Glomerular visceral epithelial cell (primary cell): ENCODE data around the gene GTF2A2.
"Not testable (repeated sequence)": the region's sequence is repeated elsewhere in the genome, so short reads cannot be mapped to it uniquely, and the experiment has no call there.

Experiments
- DNase-seq: peaks from one replicate; pipeline ENCODE4 v3.0.0-alpha.2; 2016; ENCODE audit errors: extremely low spot score

Gene GTF2A2

GRCh38 chr15:59656897-59657634 is at the start of gene GTF2A2:
TSS of gene GTF2A2 (minus strand) at chr15:59657515. CDS start at chr15:59652277, 5,238 bp downstream.
- DNase-seq: peak; percentile 95

DNA sequence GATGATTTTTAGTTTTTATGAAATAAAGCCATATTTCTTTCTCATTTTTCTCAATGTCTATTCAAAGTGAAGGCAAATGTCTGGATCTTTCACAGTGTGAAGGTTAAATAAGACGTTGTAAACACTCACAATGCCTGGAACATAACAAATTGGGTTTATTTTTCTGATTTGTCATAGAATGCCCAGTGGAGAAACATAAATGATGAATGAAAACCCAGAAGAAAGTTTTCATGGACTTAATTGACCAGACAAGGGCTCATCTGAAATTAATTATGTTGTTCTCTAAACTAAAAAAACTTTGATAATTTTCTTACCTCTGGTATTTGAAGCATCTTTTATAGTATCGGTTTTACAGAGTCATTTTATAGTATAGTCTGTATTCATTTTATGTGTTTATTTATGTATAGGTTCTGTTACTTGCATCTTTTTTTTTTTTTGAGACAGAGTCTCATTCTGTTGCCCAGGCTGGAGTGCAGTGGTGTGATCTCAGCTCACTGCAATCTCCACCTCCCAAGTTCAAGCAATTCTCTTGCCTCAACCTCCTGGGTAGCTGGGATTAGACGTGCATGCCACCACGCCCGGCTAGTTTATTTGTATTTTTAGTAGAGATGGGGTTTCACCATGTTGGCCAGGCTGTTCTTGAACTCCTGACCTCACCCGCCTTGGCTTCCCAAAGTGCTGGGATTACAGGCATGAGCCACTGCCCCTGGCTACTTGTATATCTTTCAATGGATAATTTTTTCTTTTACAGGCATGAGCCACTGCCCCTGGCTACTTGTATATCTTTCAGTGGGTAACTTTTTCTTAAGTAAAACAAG is 46.9 kb upstream of the GTF2A2 start:
- no peak for DNase-seq

- DNase-seq: no peak
Observed at GRCh38 chr15:59702351-59702750, 45.0 kb upstream of the GTF2A2 start.

DNA sequence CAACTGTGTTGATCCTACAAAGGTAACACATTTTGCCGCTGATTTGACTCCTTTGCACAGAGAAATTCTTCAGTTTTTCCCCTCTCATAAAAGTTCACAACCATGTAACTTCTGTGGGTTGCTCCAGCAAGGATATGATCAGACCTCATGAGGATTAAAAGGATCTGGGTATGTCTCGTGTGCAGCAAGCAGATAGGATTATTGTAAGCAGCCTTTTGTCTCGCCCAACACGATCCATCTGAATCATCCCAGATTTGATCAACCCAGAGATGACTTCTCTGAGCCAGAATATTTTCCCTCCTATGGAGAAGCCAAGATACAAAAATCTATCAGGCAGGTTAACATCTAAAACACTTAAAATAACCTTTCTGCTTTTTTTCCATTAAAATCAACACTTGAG is 44.6 kb upstream of the GTF2A2 start:
- no peak for DNase-seq

- DNase-seq: no peak
Observed at GRCh38 chr15:59699810-59700431, 42.6 kb upstream of the GTF2A2 start.

GRCh38 chr15:59698065-59698464 is 40.8 kb upstream of the GTF2A2 start:
- not testable (repeated sequence) for DNase-seq

DNA sequence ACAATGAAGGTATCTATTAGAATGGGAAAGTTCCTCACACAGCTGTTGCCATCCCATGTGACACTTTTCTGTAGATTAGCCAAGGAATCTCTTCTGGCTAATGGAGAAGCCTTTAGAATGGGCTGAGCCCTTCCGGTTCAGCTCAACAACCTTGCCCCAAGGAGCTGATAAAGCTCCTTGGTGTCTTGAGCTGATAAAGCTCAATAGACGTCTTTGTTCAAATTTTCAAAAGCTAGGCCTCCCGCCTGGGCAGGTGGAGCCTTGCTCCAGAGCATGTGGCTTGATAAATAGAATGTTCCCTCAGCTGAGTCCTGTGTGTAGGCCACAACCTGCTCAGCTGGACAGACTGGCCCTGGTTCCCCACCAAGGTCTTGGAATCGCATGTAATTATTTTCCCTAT is 39.0 kb upstream of the GTF2A2 start:
- no peak for DNase-seq

DNA sequence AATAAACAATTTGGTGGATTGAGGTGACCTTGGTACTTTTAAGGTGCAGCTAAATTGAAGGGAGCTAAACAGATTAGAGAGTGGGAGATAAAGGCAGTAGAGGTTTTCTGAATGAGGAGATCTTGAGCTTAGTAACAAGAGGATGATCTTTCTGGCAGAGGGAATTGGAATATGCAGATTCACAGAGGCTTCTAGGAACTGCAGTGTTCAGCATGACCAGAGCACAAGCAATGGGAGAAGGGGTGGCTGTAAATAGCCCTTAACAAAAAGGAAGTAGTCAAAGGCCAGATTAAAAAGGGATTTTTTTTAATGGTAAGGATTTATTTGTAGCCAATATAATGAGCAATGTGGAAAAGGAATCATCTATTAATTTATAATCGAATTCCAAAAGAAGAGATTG is 37.5 kb upstream of the GTF2A2 start:
- DNase-seq: no peak

DNA sequence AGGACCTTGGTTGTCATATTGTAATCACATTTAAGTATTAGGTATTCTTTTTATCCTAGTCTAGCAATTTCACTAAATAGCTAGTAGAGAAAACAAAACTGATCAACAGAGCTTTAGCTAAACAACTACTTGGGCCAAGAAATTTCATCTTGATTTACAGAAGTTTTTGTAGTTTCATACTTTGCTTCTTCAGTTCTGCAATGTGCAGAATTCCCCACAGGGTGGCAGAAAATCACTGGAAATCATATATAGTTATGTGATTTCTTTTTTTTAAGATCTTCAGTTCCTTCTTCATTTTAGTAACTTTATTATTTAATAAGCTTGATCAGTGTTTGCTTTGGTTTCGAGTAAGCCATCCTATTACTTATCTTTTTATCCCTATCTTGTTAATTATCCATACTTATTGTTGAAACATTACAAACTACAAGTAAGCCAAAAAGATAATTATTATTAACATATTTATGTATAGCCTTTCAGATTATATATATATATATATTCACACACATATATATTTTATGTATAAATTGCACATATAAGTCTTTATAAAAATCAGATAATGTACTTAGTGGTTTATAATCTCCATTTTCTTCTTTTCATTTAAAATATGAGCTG is 34.0 kb upstream of the GTF2A2 start:
- peak; percentile 50 for DNase-seq

DNA sequence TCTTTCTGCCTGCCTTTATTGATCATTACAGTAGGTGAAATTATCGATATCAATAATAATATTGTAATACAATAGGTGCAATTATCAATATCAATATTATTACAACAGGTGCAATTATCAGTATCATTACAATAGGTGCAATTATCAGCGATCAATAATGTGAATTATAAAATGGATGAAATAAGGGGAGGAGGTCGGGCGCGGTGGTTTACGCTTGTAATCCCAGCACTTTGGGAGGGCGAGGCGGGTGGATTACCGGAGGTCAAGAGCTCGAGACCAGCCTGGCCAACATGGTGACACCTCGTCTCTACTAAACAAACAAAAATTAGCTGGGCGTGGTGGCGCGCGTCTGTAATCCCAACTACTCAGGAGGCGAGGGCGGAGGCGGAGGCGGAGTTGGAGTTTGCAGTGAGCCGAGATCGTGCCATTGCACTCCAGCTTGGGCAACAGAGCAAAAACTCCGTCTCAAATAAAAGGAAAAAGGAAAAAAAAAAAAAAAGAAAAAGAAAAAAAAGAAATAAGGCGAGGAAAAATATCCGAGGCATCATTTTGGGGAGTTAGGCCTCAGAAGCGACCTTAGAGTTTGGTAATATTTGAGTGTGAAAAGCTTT is 32.4 kb upstream of the GTF2A2 start:
- DNase-seq: peak; percentile 67

- DNase-seq: peak; percentile 98
Observed at GRCh38 chr15:59688782-59689625, 31.7 kb upstream of the GTF2A2 start, which contains the start of gene BNIP2. TSS of gene BNIP2 (minus strand) at chr15:59689320. CDS start at chr15:59682457, 6,863 bp downstream.

GRCh38 chr15:59688423-59688781 is 31.1 kb upstream of the GTF2A2 start:
- peak; percentile 49 for DNase-seq

DNA sequence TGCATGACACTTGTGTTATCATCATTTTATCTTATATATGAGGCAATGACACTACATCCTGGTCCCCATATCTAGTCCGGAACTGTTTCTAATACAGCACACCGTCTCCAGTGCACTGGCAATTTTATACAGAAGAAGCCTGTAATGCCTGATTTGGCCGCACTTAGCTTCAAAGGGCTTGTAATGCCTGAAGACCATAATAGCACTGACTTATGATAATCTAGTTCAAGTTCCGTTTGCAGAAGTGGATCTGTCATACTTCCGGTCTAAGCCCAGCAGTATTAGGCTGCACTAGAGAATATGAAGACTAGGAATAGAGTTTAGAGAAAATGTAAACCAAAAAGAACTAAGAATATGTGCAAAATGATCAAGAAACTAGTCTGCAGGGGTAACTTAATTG is 30.5 kb upstream of the GTF2A2 start:
- DNase-seq: peak; percentile 20

DNA sequence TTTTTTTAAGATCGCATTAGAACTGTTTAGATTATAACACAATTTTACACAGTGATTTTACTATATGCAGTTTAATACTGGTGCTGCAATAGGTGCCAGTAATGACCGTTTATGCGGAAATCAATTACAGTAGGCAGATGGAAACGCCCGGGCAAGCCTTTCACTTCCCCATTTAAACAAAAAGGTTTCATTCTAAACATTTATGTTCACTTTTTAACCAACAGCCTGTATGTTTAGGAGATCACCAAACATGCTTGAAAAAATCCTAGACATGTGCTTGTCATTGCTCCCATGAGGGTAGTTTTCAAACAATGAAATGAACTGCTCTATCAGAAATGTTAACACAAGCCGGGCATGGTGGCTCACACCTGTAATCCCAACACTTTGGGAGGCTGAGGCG is 29.1 kb upstream of the GTF2A2 start:
- no peak for DNase-seq

DNA sequence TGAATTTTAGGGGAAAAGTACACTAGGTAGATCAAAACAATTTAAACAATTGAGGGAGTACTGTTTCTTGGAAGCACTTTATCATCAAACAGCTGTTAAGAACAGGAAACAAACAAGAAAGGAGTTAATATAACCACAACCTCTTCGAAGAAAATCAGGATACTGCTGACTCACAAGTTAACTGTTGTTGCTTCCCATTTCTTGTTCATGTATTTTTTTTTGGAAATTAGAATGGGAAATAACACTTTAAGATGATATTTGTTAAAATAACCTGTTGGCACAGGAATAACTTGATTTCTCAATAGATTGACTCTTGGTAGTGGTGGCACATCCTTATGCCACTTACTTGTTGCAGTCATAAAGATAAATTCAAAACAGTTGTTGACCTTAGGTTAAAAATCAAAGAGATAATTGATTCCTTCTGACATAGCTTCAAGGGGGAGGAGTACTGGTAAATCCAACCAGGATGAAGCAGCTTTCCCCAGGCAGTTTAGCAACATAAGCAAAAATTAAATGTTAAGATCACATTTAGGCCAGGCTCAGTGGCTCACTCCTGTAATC is 28.5 kb upstream of the GTF2A2 start:
- DNase-seq: no peak

GRCh38 chr15:59680870-59681269 is 23.6 kb upstream of the GTF2A2 start:
- no peak for DNase-seq

GRCh38 chr15:59680346-59680745 is 23.0 kb upstream of the GTF2A2 start:
- no peak for DNase-seq

GRCh38 chr15:59678620-59679019 is 21.3 kb upstream of the GTF2A2 start:
- no peak for DNase-seq

GRCh38 chr15:59678172-59678571 is 20.9 kb upstream of the GTF2A2 start:
- no peak for DNase-seq

DNA sequence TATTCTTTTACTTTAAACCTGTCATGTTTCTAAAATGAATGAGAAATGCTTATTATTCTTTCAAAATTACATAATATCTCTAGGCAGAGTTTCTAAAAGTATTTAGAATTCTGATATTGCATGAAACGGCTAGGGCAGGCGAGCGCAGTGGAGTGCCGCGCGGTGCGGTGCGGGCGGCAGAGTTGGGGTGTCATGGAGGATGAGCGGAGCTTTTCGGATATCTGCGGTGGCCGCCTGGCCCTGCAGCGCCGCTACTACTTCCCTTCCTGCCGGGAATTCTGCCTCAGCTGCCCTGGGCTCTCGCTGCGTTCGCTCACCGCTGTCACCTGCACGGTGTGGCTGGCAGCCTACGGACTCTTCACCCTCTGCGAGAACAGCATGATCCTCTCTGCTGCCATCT is 19.2 kb upstream of the GTF2A2 start:
- no peak for DNase-seq
